Skin epidermis (tissue), 12 donors: ENCODE measurements around the gene CMSS1.

Experiments used
- H3K27ac ChIP-seq, 21 experiments: fragments of 200-600 bp; sonication (generic) in 11 of 21; one replicate each; pipeline ENCODE4 v1.5.0; 2020; ENCODE audit warnings: mild to moderate bottlenecking in 3 of 21, inconsistent platforms in 2 of 21, moderate library complexity in 2 of 21
- H3K4me3 ChIP-seq, 7 experiments: fragments of 200-600 bp; sonication (generic) in 2 of 7; one replicate each; pipeline ENCODE4 v1.5.0; 2020; ENCODE audit warnings: inconsistent platforms in 2 of 7, mild to moderate bottlenecking in 2 of 7, moderate library complexity in 1 of 7

CMSS1 gene

DNA sequence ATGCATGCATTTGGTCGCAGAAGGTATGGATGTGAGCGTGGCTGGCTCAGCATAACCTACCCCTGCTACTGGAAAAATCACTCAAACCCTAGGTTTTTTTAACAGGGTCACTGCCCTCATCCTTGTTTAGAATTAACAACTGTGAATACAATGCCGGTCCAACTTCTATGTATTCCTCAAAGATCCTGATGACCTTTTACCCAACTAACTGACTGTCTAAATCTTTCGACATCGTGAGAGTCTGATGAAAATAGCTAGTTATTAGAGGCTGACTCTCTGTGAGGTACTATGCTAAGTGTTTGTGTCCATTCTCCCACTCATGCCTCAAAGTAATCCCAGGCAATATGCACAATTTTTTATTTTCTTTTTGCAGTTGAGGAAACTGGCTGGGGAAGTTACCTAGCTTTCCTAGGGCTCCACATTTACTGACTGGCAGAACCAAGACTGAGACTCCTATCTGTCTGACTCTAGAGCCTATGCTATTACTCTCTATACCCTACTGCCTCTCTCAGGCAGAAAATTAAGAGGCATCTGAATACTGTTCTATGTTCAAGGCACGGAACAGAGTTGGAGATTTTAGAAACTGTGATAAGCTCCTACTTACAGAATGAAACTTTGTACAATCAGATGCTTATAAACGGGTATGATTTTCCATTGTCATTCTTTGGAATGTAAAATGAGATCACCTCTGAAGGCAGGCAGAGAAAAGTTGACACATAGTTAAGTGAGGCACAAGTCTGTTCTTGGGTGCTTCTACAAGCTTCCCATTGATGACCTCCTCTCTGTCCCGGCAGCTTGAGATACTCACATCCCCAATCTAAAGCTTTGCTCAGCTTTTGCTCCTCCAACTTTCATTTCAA is 240.3 kb downstream of the CMSS1 start:
- Histone ChIP-seq H3K4me3 (no peak overlapping the region), H3K27ac (peak overlapping the region in 1 of 21 experiments; percentile 12)

DNA sequence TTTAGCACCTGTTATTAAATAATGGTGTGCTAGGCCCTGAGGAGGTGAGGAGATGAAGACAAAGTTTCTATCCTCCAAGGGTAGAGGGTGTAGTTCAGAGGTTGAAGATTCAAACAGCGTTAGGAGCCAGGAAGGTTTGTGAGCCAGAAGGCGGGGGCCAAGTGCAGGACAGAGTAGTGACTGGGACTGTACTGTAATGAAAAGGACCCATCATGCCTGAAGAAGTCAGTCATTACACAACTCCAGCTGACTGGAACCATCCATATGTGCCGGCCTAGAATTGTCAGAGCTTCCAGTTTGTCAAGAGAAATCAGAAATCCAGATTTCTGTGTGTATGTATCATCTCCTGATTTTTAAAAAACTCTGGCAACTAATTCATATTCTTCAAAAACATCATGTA is 241.8 kb downstream of the CMSS1 start:
- H3K27ac ChIP-seq = no peak overlapping the region
- no peak overlapping the region for H3K4me3 ChIP-seq

DNA sequence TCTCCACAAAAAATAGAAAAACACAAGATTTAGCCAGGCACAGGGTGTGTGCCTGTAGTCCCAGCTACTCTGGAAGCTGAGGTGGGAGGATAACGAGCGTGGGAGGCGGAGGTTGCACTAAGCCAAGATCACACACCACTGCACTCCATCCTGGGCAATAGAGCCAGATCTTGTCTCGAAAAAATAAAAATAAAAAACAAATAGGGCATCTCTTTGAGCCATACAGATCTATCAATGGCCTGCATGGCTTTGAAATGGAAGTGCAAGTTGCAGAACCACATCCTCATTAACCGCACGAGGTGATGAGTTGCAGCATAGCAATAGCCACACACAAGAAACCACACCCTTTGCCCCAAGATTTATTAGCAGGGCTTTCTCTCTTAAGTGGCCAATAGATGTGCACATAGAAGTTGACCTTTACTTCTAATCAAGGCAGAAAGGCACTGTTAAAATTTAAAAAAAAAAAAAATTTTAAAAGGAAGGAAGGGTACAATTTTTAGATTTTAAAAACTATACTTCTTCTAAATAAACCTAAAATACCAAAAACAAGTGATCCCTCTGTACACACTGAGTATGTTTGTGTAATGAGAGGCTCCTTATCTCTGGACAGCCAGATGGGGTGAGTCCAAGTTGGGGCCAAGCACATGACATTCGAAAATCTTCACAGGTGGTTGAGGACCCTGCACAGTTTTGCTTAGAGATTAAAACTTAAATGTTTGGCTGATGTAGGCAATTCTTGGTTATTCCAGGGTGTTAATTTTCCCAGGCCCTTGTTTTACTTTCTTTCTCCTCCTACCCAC is 243.2 kb downstream of the CMSS1 start:
- Histone ChIP-seq H3K27ac (no peak overlapping the region), H3K4me3 (no peak overlapping the region)

DNA sequence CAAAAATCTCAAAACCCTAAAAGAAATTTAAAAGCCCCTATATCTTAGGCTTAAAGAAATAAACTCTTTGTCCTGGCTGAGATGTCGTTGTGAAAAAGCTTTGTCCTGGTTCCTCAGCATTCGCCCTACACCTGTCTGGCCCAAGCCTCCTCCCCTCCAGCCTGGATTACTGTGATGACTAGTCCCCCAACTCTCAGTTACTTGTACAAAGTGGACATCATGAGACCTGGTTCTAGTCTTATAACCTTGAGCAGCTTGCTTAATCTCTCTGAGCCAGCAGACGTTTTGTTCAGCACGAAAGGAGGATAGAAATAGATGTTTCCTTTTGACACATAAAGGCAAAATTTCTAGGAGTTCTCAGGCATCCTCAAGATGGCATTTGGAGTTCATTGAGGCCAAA is 245.0 kb downstream of the CMSS1 start:
- Histone ChIP-seq H3K27ac (no peak overlapping the region), H3K4me3 (no peak overlapping the region)

DNA sequence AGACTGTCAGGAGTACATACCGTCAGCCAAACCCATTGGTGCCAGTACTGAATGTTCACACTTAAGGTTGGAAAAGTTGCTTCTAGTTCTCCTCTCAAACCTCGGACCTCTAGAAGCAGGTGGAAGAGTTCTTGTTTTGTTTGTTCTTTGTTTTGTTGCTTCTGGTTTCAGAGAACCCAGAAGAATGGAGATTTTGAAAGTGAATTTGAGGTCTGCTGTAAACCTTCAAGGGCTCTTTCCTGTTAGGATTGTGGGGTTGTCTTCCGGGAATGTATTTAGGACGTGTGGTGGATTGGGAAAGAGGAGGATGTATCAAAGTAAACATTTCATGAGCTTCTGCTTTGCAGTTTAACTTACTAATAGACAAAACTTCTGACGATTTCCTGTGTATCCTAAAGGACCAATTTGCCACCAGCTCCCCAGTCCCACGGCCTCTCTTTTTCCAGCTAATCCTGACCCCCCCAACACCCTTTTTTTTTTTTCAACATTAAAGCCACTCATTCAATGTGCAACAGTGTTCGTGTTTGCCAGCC is 246.3 kb downstream of the CMSS1 start:
- Histone ChIP-seq H3K4me3 (no peak overlapping the region), H3K27ac (peak overlapping the region in 6 of 21 experiments; percentile 1 to 37 (median 7))

DNA sequence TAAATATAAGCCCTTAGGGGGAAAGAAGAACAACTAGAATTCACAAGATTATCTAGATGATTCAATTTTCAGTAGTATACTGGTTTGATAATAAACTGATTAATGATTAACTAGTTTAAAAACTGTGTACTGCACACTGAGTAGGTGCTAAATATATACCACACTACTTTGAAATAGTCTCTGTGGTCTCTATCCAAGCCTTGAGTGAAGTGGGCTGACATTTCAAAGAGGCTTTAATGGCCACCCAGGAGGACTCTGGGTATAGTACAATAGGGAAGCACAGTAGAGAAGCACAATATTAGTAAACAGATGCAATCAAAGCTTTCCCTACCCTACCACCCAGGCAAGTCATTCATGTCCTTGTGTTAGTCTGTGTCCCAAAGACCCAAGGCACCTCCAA is 249.9 kb downstream of the CMSS1 start:
- Histone ChIP-seq H3K4me3 (no peak overlapping the region), H3K27ac (no peak overlapping the region)

DNA sequence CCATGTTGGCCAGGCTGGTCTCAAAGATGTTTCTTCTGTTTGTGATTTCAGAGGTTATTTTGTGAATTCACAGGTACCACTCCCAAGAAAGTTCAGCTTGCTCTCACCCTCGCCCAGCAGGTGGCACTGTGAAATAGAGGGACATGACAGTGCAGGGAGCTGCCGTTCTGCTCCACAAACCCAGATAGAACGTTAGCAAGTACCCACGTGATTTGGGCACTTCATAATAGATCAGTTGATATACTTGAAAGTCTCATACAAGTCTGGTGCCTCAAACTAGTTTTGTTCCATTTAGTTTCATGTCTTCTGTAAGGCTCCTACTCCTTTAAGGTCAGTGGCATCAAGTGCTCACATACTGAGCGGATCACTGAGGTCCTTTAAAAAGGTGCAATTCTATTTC is 251.2 kb downstream of the CMSS1 start:
- Histone ChIP-seq H3K27ac (peak overlapping the region in 2 of 21 experiments; percentile 15 to 25), H3K4me3 (no peak overlapping the region)

DNA sequence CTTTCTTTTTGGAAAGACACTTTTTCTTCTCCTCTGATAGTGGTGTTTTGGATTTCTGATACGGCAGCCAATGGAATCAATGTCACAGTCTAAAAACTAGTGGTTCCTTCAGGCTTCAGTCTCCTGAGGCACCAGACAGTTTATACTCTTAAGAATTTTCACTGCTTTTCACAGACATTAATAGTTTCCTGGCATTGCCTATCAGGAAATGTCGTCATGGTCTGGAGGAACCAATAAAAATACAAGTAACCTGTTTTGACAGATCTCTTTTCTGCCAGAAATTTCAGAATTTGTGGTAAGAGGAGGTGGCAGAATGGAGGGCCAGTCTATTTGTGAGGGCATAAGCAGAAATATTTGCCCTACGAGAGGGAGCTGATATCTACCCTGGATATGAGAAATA is 251.8 kb downstream of the CMSS1 start:
- peak overlapping the region in 2 of 21 experiments; percentile 15 to 25 for H3K27ac ChIP-seq
- no peak overlapping the region for H3K4me3 ChIP-seq

DNA sequence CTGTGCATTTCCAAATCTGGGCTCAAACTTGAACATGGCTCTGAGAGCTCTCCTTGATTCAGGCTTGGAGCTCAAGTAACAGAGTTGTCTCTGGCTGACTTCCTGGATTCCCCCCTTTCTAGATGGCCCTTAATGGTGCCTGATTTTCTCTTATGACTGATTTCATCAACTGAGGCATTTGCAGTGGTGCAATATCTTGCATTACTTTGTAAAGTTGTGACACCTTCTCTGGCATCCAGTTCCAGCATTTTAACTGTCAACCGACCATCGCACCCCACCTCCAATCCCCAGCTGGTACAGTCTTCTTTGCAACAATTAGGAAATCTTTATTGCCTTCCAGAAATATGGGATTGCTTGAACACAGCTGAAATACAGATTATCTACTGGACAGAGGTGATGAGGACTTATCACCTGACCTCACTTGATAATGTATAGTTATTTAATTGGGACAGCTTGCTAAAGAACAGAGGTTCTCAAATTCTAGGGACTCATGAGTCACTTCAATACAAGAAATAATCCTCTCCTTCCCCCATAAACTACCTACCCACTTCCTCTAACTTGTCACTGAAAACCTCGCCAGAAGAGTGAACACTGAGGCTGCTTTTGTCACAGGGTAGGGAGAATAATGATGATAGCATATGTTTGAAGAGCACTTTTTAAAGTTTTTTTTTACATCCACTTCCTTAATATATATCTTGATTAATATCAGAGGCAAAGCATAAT is 254.8 kb downstream of the CMSS1 start:
- Histone ChIP-seq H3K27ac (peak overlapping the region in 8 of 21 experiments; percentile 6 to 87 (median 70)), H3K4me3 (no peak overlapping the region)

DNA sequence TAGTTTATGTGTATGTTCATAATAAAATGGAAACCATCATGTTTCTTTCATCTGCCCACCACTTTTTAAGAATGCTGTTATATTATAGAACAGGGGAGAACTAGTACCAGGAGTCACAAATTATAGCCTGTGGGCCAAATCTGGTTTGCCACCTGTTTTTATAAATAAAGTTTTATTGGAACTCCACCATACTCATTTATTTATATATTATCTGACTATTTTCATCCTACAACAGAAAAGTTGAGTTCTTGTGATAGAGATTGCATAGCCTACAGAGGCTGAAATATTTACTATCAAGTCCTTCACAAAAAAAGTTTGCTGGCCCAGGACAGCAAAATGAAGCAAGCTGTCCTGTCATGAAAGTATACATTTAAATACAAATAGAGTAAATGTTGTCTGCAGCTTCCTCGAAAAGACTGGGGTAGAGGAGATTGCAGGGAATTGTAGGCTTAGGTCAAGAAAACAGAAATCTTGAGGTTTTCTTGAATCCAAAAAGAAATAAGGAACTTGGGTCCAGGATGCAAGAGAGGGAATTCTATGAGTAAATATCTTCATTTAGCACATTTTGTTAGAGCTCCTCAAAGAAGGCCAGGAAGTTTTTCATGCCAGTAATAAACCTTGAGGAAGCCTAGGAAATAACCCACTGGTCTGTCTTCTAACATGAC is 255.5 kb downstream of the CMSS1 start:
- H3K4me3 ChIP-seq = no peak overlapping the region
- H3K27ac ChIP-seq = peak overlapping the region in 16 of 21 experiments; percentile 31 to 87 (median 68)

DNA sequence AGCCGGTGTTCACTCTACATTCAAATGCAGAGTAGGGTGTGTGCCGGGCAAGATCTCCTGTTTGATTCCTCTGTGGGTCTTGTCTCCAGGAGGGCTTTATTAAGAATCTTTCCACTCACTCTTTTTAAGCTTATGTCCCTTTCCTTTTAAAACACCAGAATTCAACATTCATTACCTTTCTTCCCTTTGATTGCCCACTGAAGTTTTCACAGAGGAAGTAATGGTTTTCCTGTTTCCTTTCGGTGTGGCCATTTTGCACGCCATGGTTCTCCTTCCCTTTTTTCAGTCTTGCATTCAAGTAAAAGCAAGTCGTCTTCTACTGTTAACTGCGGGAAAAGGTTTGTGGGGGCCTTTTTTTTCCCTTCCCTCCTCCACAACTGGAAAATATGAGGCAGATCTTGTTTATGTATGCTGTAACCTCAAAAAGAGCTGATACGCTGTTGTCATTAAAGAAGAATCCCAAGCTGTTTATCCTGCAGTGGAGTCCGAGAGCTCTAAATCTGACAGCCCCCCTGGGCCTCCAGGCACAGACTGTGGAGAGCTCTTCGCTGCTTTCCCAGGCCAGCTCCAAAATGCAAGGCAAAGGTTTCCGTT is 256.1 kb downstream of the CMSS1 start:
- Histone ChIP-seq H3K4me3 (no peak overlapping the region), H3K27ac (peak overlapping the region in 18 of 21 experiments; percentile 27 to 87 (median 64))

DNA sequence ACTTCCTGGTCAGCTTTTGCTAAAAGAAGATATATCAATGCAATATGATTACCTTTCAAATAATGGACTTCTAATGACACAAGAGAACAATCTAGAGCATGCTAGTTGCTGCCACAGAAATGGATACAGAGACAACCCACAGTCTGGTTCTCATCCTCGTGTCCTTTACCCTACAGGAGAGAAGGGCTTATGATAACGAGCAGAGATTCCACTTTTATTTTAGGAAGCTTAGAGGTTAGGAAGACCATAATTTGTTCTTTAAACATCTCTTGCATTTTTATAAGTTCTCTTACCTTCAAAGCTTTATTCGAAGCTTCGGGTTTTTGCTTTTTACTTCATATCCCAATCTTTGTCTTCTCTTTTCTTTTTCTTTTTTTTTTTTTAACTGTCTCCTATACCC is 257.5 kb downstream of the CMSS1 start:
- H3K4me3 ChIP-seq = no peak overlapping the region
- peak overlapping the region in 2 of 21 experiments; percentile 26 to 87 for H3K27ac ChIP-seq

DNA sequence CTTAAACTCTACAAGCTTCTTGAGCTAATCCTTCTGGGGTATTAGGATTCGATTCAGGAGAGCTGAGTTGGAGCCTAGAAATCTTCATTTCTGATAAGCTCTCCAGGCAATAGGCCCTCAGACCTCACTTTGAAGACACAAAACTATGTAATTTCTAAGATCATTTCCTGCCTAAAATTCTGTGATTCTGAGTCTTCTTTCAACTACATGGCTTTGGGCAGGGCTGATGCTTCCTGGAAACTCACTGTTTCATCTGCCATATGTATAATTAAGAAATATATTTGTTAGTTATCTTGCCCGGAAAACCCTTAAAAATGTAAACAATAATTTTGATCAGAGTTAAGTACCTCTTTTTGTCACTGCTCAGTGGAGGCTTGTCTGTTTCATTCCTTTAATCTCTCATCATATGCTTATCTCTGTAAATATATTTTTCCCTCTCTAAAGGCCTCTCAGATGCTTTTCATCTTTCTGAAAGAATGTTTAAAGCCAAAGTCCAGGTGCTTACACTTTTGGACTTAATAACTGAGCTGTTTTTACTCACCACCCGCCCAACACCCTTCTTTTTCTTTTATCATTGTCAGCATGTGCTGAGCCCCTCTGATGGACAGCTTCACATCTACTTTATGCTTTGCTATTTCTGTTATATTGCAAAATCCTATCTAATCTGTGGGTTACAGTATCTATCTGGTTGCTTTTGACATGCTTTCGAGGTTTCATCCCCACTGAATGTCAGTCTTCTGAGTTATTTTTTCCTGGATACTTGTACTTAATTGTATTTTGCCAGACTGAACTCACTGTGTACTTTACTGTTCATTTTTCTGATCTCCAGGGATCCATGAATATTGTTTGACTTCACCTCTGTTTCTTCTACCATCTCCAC is 258.4 kb downstream of the CMSS1 start:
- H3K4me3 ChIP-seq = no peak overlapping the region
- peak overlapping the region in 7 of 21 experiments; percentile 1 to 65 (median 30) for H3K27ac ChIP-seq

DNA sequence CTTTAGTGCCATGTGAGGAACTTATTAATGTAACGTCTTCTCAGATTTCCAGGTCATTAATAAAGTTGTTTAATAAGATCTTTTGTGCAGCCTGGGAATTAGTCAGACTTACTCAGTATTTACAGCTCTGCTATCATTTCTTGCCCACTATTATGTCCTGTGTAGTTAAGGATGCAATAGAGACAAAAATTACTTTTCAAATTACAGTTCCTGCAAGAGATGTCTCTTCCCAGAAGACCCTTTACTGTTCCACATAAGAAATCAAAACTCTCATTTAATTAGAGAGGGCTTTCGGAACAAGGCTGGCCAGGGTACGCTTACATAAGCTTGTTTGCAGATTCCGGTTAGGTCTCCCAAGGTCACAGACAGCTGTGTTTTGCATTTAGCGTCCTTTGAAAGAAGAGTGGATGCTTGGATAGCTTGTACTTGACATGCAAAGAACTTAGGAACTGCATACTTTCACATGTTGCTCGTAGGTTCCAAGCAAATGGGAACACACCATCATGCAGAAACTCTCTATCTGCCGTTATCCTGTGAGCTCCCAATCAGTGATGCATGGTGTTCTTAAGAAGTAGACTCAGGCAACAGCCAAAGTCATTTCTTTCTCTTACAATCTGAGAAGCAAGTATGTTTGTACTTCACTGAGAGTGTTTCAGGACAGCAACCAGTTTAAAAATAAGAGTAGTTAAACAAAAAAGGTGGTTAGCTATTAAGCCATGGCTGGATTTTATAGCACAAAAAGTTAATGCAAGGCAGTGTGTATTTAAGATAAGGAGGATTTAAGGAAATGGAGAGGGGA is 259.3 kb downstream of the CMSS1 start:
- Histone ChIP-seq H3K4me3 (no peak overlapping the region), H3K27ac (peak overlapping the region in 5 of 21 experiments; percentile 1 to 49 (median 12))

DNA sequence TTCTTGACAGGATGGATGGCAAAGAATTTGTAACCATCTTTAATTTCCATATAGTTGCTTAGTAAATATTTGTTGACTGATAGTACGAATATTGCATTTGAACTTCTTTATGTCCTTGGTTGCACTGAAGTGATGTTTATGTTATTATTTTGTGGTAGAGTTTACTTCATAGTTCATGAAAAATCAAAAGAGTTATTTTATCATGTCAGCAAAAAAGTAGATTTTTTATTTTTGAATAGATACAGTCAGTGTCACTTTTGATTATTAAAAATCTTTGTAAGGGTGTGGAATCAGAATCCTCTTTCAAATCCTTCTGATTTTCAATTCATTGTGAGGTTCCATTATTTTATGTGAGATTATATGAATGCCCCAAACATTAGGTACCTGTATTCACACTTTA is 261.7 kb downstream of the CMSS1 start:
- Histone ChIP-seq H3K4me3 (no peak overlapping the region), H3K27ac (no peak overlapping the region)

DNA sequence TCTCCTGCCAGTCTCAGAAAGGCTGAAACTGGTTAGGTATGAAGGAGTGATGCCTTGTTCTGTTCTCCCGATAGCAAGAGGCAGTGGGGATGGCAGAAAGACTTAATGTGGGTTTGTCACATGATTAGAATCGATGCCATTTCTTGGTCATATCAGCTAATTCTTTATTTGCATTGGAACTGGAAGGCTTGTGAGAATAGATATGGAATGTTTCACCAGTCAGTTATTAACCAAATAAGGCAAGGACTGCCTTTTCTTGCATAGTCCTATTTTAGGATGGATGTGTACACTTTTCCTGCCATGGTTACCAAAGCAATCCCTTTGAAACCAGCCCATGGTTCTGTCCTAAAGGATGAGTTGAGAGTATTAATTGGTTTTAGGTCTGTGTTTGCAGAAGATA is 262.9 kb downstream of the CMSS1 start:
- peak overlapping the region in 1 of 21 experiments; percentile 19 for H3K27ac ChIP-seq

DNA sequence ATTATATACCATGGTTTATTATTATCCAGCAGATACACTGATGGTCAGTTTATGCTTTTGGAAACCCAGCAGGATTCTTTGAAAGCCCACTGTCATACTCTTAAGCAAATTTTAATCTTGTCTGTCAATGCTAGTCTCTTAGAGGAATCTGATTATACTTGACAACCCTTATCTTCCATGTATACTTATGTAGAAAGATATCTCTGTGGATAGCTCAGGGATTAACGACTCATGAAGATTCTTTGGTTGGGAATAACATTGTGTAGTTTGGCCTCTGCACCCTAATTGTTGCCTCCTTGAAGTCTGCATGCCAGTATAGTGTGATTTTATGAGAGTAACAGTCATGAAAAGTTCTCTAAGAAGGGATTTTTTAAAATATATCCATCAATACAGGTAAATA is 263.6 kb downstream of the CMSS1 start:
- Histone ChIP-seq H3K4me3 (no peak overlapping the region), H3K27ac (peak overlapping the region in 1 of 21 experiments; percentile 47)

More for the DNA sequence above, 262.9 kb downstream of the CMSS1 start:
- H3K4me3 ChIP-seq = no peak overlapping the region
